Mesothelial cell of epicardium (in vitro differentiated cells): ENCODE measurements around the gene PID1. TPM values are rescaled to one million over a fixed set of nuclear protein-coding genes. Genes with fewer than 3 reads are reported as not detected.

Source experiments
- DNase-seq, 2 experiments: peaks; one replicate each; pipeline ENCODE4 v3.0.0; 2021; ENCODE audit warnings: low spot score in 2 of 2; ENCODE audit not compliant: unreplicated experiment in 2 of 2
- H3K27ac Mint-ChIP-seq: 2 replicates; pipeline ENCODE4 v1.8.0; 2021; ENCODE audit warnings: mixed read lengths
- H3K27me3 Mint-ChIP-seq: 2 replicates; pipeline ENCODE4 v1.8.0; 2021; ENCODE audit warnings: low read depth, mixed read lengths
- H3K36me3 Mint-ChIP-seq: 2 replicates; pipeline ENCODE4 v1.8.0; 2021; ENCODE audit warnings: mixed read lengths
- H3K4me1 Mint-ChIP-seq: 2 replicates; pipeline ENCODE4 v1.8.0; 2021; ENCODE audit warnings: mixed read lengths
- H3K4me3 Mint-ChIP-seq: 2 replicates; pipeline ENCODE4 v1.8.0; 2021; ENCODE audit warnings: mild to moderate bottlenecking, moderate library complexity, mixed read lengths
- H3K9me3 Mint-ChIP-seq: 2 replicates; pipeline ENCODE4 v1.8.0; 2021; ENCODE audit warnings: mixed read lengths
- total RNA-seq: library from RNA; stranded (reverse); gene quantifications from 3 replicates; pipeline ENCODE4 v1.2.1, GENCODE V29; 2021
- TF ChIP-seq, protein P1 (sequence below): fragments of 200-600 bp; sonication (generic); IDR thresholded peaks from one replicate; pipeline ENCODE4 v1.5.0; 2021; ENCODE audit warnings: antibody characterized with exemption; ENCODE audit not compliant: unreplicated experiment

The PID1 gene
- total RNA-seq, 1 donor from 2014 or later = 2.0 TPM

DNA sequence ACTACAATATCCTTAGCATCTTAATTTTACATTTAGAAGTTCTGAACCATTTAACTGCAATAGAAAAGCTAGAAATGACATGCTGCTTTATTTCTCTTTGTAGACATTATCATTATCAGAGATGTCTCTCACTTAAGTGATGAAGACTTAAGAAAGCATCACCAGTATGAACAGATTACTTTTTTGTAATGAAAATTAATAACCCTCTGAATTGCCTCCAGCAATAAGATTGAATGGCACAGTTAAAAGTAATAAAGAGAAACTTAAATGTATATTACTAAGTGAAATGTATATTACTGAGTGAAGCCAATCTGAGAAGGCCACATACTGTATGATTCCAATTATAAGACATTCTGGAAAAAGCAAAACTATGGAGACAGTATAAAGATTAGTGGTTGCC lies 89.4 kb downstream of the PID1 start:
- no peak overlapping the region for H3K27ac Mint-ChIP-seq

DNA sequence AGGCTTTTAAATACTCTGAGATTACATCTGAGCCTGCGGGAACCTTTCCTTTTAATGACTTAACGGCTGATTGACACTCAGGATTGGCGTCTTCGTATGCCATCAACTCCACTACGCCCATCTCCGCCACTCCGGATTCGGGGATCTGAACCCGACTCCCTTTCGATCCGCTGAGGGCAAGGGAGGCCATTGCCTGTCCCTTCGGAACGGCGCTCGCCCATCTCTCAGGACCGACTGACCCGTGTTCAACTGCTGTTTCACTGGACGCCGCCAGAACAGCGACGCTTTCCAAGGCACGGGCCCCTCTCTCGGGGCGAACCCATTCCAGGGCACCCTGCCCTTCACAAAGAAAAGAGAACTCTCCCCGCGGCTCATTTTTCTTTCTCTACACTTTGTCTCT lies 90.4 kb downstream of the PID1 start:
- DNase-seq = peak in 1 of 2 experiments; percentile 38
- Mint-ChIP-seq H3K4me3 (no peak overlapping the region), H3K27ac (no peak overlapping the region), H3K4me1 (no peaks in the 10 kb centered on the region), H3K27me3 (no peaks in the 10 kb centered on the region), H3K36me3 (no peaks in the 10 kb centered on the region), H3K9me3 (peaks cover 16% of the 10 kb centered on the region)
- TF ChIP-seq, protein P1, sequence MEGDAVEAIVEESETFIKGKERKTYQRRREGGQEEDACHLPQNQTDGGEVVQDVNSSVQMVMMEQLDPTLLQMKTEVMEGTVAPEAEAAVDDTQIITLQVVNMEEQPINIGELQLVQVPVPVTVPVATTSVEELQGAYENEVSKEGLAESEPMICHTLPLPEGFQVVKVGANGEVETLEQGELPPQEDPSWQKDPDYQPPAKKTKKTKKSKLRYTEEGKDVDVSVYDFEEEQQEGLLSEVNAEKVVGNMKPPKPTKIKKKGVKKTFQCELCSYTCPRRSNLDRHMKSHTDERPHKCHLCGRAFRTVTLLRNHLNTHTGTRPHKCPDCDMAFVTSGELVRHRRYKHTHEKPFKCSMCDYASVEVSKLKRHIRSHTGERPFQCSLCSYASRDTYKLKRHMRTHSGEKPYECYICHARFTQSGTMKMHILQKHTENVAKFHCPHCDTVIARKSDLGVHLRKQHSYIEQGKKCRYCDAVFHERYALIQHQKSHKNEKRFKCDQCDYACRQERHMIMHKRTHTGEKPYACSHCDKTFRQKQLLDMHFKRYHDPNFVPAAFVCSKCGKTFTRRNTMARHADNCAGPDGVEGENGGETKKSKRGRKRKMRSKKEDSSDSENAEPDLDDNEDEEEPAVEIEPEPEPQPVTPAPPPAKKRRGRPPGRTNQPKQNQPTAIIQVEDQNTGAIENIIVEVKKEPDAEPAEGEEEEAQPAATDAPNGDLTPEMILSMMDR = no peak

More for the DNA sequence above, 89.4 kb downstream of the PID1 start:
- Mint-ChIP-seq H3K4me1 (no peaks in the 10 kb centered on the region), H3K36me3 (no peaks in the 10 kb centered on the region), H3K27me3 (no peaks in the 10 kb centered on the region), H3K9me3 (peaks cover 15% of the 10 kb centered on the region), H3K4me3 (no peak overlapping the region)
- no peak for DNase-seq
- TF ChIP-seq, protein P1 = no peak

DNA sequence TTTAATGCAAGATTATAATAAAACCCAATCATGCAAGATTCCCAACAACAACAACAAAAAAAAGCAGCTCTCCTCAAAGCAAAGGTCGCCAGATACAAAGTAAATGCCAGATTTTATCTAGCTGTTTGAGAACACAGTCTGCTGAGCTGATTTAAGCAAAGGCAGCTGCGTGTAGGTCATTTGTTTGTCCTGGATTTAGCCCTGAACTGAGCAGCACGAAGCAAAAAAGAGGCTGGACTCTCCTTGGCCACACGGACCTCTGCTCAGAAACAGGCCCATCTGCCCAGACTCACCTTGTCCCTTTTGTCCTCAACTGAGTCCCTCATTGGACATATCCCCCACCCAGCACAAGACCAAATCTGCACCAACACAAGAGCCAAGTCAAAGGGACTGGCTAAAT lies 91.5 kb downstream of the PID1 start:
- Mint-ChIP-seq H3K9me3 (peaks cover 14% of the 10 kb centered on the region), H3K4me1 (no peaks in the 10 kb centered on the region)

DNA sequence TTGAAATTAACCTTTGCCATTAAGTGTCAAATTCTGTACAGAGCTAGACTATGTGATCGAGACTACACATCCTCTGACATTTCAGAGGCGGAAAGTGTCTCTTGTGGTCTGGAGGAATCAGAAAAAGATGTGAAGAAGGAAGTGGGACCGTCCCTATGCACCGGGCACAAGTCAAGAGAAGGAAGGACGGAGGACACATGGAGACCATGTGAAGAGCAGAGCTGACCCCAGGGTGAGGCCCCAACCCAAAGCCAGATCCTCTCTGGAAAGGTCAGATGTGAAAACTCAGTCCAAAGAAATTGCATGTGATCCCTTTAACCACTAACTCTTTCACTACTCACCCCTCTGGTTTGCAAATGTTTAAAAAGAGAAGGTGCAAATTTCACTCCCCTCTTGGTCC lies 92.4 kb downstream of the PID1 start:
- Mint-ChIP-seq H3K4me3 (no peak overlapping the region), H3K27me3 (no peaks in the 10 kb centered on the region), H3K9me3 (peaks cover 23% of the 10 kb centered on the region), H3K27ac (no peak overlapping the region), H3K4me1 (no peaks in the 10 kb centered on the region), H3K36me3 (no peaks in the 10 kb centered on the region)
- DNase-seq = no peak
- TF ChIP-seq, protein P1 = no peak

More for the DNA sequence above, 91.5 kb downstream of the PID1 start:
- Mint-ChIP-seq H3K36me3 (no peaks in the 10 kb centered on the region), H3K27ac (no peak overlapping the region), H3K27me3 (no peaks in the 10 kb centered on the region), H3K4me3 (no peak overlapping the region)
- DNase-seq = no peak
- TF ChIP-seq, protein P1 = no peak

DNA sequence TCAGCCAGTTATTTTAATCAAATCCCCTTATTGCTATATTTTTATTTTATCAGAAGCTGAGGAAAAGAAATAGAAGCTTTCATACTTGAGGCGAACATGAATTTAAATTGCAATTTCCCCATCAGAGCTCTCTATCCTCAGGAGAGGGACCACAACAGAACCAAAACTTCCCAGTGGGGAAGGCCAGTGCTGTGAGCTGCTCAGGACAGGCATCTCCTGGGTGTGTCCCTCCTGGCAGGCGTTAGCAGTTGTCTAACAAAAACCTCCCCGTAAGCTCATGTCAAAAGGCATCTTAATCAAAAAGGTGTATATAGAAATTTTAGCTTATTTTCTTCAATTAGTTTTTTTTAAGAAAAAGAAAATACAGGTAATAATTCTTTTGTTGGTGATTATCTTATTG lies 93.0 kb downstream of the PID1 start:
- H3K27me3 Mint-ChIP-seq = no peaks in the 10 kb centered on the region
- H3K36me3 Mint-ChIP-seq = no peaks in the 10 kb centered on the region
- no peak for DNase-seq
- H3K4me3 Mint-ChIP-seq = no peak overlapping the region
- TF ChIP-seq, protein P1 = no peak
- no peaks in the 10 kb centered on the region for H3K4me1 Mint-ChIP-seq
- no peak overlapping the region for H3K27ac Mint-ChIP-seq
- peaks cover 23% of the 10 kb centered on the region for H3K9me3 Mint-ChIP-seq

DNA sequence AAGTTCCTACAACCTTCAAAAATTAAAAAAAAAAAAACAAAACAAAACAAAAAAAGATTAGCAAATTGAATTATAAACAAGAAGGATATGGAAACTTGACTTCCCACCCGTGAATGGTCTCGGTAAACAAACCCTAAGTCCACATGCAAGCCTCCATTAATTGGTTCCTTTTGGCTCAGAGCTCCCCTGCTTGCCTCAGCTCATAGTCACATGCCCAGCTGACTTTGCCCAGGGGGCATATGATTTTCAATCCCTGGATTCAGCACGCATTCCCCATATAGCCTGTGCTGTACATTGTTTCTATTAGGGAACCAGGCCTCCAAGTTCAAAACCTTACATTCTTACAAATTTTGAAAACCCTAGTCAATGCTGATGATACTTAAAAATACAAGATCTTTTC lies 95.0 kb downstream of the PID1 start:
- Mint-ChIP-seq H3K27me3 (no peaks in the 10 kb centered on the region), H3K4me3 (no peak overlapping the region), H3K36me3 (no peaks in the 10 kb centered on the region), H3K9me3 (peaks cover 20% of the 10 kb centered on the region), H3K4me1 (no peaks in the 10 kb centered on the region), H3K27ac (no peak overlapping the region)
- no peak for DNase-seq
- TF ChIP-seq, protein P1 = no peak
